Stimulated activated CD8-positive, alpha-beta memory T cell treated with anti-CD3 and anti-CD28 coated beads, Interleukin-12 subunit alpha, Interleukin-12 subunit beta, amount 100 ng/mL, for 4 hours (primary cell): ENCODE data around the gene RNASEH2B.

Source experiments
- DNase-seq: peaks from one replicate; pipeline ENCODE4 v3.0.0-alpha.2; 2020; ENCODE audit warnings: low read depth

RNASEH2B gene

GRCh38 chr13:50908371-50908770 is 1.2 kb upstream of the RNASEH2B start:
- DNase-seq: no peak

- no peak for DNase-seq
Observed at GRCh38 chr13:50910485-50910805, 854 bp downstream of the RNASEH2B start.

- no peak for DNase-seq
Observed at GRCh38 chr13:50911081-50911631, 1.6 kb downstream of the RNASEH2B start.

- peak; percentile 76 for DNase-seq
Observed at GRCh38 chr13:50911937-50912795, 2.6 kb downstream of the RNASEH2B start.

- no peak for DNase-seq
Observed at GRCh38 chr13:50912851-50913250, 3.3 kb downstream of the RNASEH2B start.

GRCh38 chr13:50914176-50914700 is 4.6 kb downstream of the RNASEH2B start:
- DNase-seq: no peak

GRCh38 chr13:50914848-50915247 is 5.3 kb downstream of the RNASEH2B start:
- DNase-seq: no peak

GRCh38 chr13:50915565-50915964 is 6.0 kb downstream of the RNASEH2B start:
- DNase-seq: no peak

GRCh38 chr13:50916701-50917184 is 7.2 kb downstream of the RNASEH2B start:
- no peak for DNase-seq

- no peak for DNase-seq
Observed at GRCh38 chr13:50917572-50917971, 8.0 kb downstream of the RNASEH2B start.

GRCh38 chr13:50918567-50918966 is 9.0 kb downstream of the RNASEH2B start:
- no peak for DNase-seq

- no peak for DNase-seq
Observed at GRCh38 chr13:50919277-50919676, 9.7 kb downstream of the RNASEH2B start.

GRCh38 chr13:50921706-50922105 is 12.1 kb downstream of the RNASEH2B start:
- no peak for DNase-seq

- DNase-seq: no peak
Observed at GRCh38 chr13:50923272-50923671, 13.7 kb downstream of the RNASEH2B start.

GRCh38 chr13:50924025-50924424 is 14.4 kb downstream of the RNASEH2B start:
- no peak for DNase-seq

GRCh38 chr13:50927701-50928100 is 18.1 kb downstream of the RNASEH2B start:
- no peak for DNase-seq

GRCh38 chr13:50928102-50928501 is 18.5 kb downstream of the RNASEH2B start:
- DNase-seq: no peak

GRCh38 chr13:50928659-50929462 is 19.3 kb downstream of the RNASEH2B start:
- no peak for DNase-seq

GRCh38 chr13:50932091-50932490 is 22.5 kb downstream of the RNASEH2B start:
- no peak for DNase-seq

GRCh38 chr13:50934735-50935435 is 25.3 kb downstream of the RNASEH2B start:
- no peak for DNase-seq

- no peak for DNase-seq
Observed at GRCh38 chr13:50936679-50937078, 27.1 kb downstream of the RNASEH2B start.

- no peak for DNase-seq
Observed at GRCh38 chr13:50940509-50940908, 30.9 kb downstream of the RNASEH2B start.
